Cardiac muscle cell (in vitro differentiated cells and primary cell): ENCODE measurements around the gene ZFYVE21. TPM values are rescaled to one million over a fixed set of nuclear protein-coding genes. Genes with fewer than 3 reads are reported as not detected.

Experiments
- DNase-seq, 2 donors: peaks; one replicate each; pipeline versions ENCODE4 v3.0.0 to v3.0.0-alpha.2; 2010 to 2017; ENCODE audit warnings: low read depth in 1 of 2, low spot score in 1 of 2
- H3K27ac ChIP-seq: fragments of 200-600 bp; sonication (generic); 2 replicates; pipeline ENCODE4 v1.5.1; 2016
- H3K27me3 ChIP-seq: fragments of 200-600 bp; sonication (generic); 2 replicates; pipeline ENCODE4 v1.6.0; 2016; ENCODE audit warnings: control low read depth
- H3K36me3 ChIP-seq: fragments of 200-600 bp; sonication (generic); 2 replicates; pipeline ENCODE4 v1.5.1; 2016; ENCODE audit warnings: control low read depth
- H3K4me1 ChIP-seq: fragments of 200-600 bp; sonication (generic); 2 replicates; pipeline ENCODE4 v1.8.1; 2017; ENCODE audit warnings: low read depth, mild to moderate bottlenecking, mixed run types
- H3K4me3 ChIP-seq: fragments of 200-600 bp; sonication (generic); 2 replicates; pipeline ENCODE4 v1.5.1; 2016; ENCODE audit warnings: mild to moderate bottlenecking
- H3K9me3 ChIP-seq: fragments of 200-600 bp; sonication (generic); 2 replicates; pipeline ENCODE4 v1.5.1; 2017; ENCODE audit warnings: low read depth, mild to moderate bottlenecking, control low read depth
- CTCF ChIP-seq: IDR thresholded peaks from 2 replicates; pipeline ENCODE4 v1.5.1; 2012; ENCODE audit warnings: low read depth, mild to moderate bottlenecking, low read length
- polyA plus RNA-seq: library from polyadenylated mRNA; unstranded; fragments of >200 nt; fragmentation: Nextera tagmentation; extraction: Ambion mirVana; gene quantifications from 2 replicates; pipeline ENCODE4 v1.2.1, GENCODE V29; 2016
- total RNA-seq: library from RNA; depleted of rRNA; stranded (reverse); fragments of >200 nt; gene quantifications from 2 replicates; pipeline ENCODE4 v1.2.3, GENCODE V29; 2016

The ZFYVE21 gene
- total and polyA plus RNA-seq, 2 experiments from 2014 or later = 120 to 135 TPM

GRCh38 chr14:103755060-103755459 lies 39.5 kb downstream of the ZFYVE21 start:
- no peak for TF ChIP-seq CTCF
- Histone ChIP-seq H3K36me3 (peaks cover 52% of the 10 kb centered on the region), H3K9me3 (no peaks in the 10 kb centered on the region), H3K4me3 (no peak overlapping the region), H3K27me3 (no peaks in the 10 kb centered on the region), H3K4me1 (no peaks in the 10 kb centered on the region), H3K27ac (no peak overlapping the region)
- DNase-seq = no peak

- Histone ChIP-seq H3K9me3 (no peaks in the 10 kb centered on the region), H3K27me3 (no peaks in the 10 kb centered on the region), H3K36me3 (peaks cover 27% of the 10 kb centered on the region), H3K4me1 (no peaks in the 10 kb centered on the region), H3K4me3 (no peak overlapping the region), H3K27ac (peak overlapping the region; percentile 39)
- no peak for TF ChIP-seq CTCF
- DNase-seq = no peak
These were observed 42.6 kb downstream of the ZFYVE21 start for GRCh38 chr14:103758059-103758776.

DNA sequence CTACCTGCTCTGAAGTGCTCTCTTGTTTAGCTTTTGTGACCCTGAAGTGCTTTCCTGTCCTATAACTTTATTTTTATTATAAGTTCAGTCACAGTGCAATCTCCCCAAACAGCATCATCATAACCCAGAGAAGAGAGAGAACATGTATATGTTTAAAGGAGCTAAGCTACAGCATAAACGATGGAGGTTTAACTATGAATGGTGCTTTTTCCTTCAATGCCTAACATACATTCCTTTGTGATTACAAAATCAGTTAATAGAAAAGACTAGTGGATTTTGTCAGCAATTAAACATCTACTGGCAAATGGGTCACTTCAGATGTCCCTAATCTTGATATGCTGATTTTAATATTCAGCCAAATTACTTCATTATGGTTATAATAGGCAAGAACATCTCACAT lies 46.4 kb downstream of the ZFYVE21 start:
- Histone ChIP-seq H3K9me3 (no peaks in the 10 kb centered on the region), H3K27me3 (no peaks in the 10 kb centered on the region), H3K27ac (no peak overlapping the region), H3K4me1 (no peaks in the 10 kb centered on the region), H3K36me3 (peaks cover 36% of the 10 kb centered on the region), H3K4me3 (no peak overlapping the region)
- no peak for DNase-seq
- no peak for TF ChIP-seq CTCF

DNA sequence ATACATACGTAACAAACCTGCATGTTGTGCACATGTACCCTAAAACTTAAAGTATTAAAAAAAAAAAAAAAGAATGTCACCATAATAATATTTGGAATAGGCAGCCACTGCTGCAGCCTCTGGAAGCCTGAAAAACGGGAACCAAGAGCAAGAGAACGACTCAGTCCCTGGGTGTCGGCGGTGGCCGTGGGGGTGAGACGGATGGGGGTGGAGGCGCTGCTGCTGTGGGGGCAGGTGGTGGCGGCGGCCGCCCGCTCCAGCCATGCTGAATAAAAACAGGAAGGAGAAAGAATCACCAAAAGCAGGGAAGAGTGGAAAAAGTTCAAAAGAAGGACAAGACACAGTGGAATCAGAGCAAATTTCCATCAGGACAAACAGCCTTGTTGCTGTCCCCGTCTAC lies 46.9 kb downstream of the ZFYVE21 start:
- no peak for TF ChIP-seq CTCF
- no peak overlapping the region for H3K27ac ChIP-seq
- no peak for DNase-seq
- H3K27me3 ChIP-seq = no peaks in the 10 kb centered on the region
- peaks cover 31% of the 10 kb centered on the region for H3K36me3 ChIP-seq
- H3K4me1 ChIP-seq = no peaks in the 10 kb centered on the region
- no peak overlapping the region for H3K4me3 ChIP-seq
- H3K9me3 ChIP-seq = no peaks in the 10 kb centered on the region

GRCh38 chr14:103763730-103764488 lies 48.3 kb downstream of the ZFYVE21 start:
- peaks cover 24% of the 10 kb centered on the region for H3K36me3 ChIP-seq
- no peak for DNase-seq
- H3K27me3 ChIP-seq = no peaks in the 10 kb centered on the region
- no peaks in the 10 kb centered on the region for H3K9me3 ChIP-seq
- H3K4me3 ChIP-seq = no peak overlapping the region
- no peak for TF ChIP-seq CTCF
- no peak overlapping the region for H3K27ac ChIP-seq
- no peaks in the 10 kb centered on the region for H3K4me1 ChIP-seq
